ENCODE data around the gene PPFIA1.

DNA sequence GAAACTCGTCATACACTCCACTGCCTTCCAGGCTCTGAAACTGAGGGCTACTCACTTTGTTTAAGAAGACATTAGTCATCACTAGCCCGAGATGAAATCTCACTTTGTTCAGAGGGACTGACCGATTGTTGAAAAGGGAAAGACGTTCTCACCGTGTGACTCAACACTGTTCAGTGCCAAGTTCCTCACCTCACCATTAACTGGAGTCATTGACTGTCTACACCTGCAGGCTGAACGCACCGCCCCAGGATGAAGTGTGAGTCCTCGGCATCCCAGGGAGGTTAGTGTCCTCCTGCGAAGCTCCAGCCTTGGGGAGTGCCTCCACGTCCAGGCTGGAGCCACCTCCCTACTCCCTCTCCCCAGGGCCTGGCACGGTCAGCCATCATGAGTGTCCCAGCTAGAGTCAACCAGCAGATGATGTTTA is 37.0 kb upstream of the PPFIA1 start:
- TF ChIP-seq CTCF (IDR thresholded peaks at IDR 0.05; ENCODE audit: insufficient read depth, low read length, poor library complexity, severe bottlenecking) (no peak), EZH2phosphoT487 (conservative IDR thresholded peaks at IDR 0.05; ENCODE audit: low read length) (no peak)
